Measurements from ENCODE around the gene KNSTRN. TPM values are rescaled to one million over a fixed set of nuclear protein-coding genes. Genes with fewer than 3 reads are reported as not detected.

The KNSTRN gene
- total and polyA plus RNA-seq, 2 of the 4 experiments (the other 2 are of a cell fraction): 33.1 to 73.5 TPM

DNA sequence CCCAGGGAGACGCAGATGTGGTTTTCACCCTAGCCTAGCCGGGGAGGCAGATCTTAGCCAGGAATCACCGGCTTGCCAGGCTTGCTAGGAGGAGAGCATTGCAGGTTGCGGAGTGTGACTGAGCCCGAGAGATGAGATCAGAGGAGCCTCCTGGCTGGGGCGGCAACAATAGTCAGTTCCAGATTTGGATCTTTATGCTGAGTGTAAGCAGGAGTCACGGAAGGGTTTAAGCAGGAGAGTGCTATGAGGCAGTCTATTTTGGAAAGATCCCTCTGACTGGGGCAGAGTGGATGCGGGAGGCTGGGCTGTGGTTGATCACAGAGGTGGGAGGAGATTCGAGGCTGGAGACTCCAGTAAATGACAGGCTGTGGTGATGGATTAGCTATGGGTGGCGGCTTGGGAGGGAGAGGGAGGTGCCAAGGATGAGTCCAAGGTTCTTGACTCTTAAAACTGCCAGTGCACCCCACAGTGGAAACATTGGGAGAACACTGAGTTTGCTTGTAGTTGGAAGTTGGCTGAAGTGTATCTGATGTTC lies 47.8 kb downstream of the KNSTRN start:
- ATAC-seq (ENCODE audit: low read depth) (peak; percentile 76), DNase-seq (peak; percentile 11)
- CTCF ChIA-PET: interaction anchor here (0.6 to 0.7 kb wide), 2 partner anchors 31 to 174 kb away, joined by 3 read pairs; no protein-coding TSS in a partner anchor
- Histone ChIP-seq H4K20me1 (ENCODE audit: insufficient read depth, low read length) (no peaks in the 10 kb centered on the region), H3K4me3 (ENCODE audit: insufficient read depth, low read depth, low read length) (no peak overlapping the region), H2BK5ac (ENCODE audit: low read depth, low read length, poor library complexity, severe bottlenecking) (no peak overlapping the region), H3K79me1 (ENCODE audit: low read depth in 1 of 2, low read length in 2 of 2) (no peaks in the 10 kb centered on the region), H3K9ac (ENCODE audit: low read depth, low read length) (no peak overlapping the region), H4K8ac (ENCODE audit: low read depth in 2 of 2, low read length in 2 of 2) (no peak overlapping the region), H2AK5ac (ENCODE audit: low read depth, low read length) (no peak overlapping the region), H3K4me1 (ENCODE audit: control insufficient read depth, insufficient read depth, low read length) (no peaks in the 10 kb centered on the region; the same call in 1 of the 2 replicates), H4K91ac (ENCODE audit: insufficient read depth, low read depth, low read length) (no peak overlapping the region), H3K23ac (ENCODE audit: low read depth, low read length) (no peak overlapping the region; the same call in 1 of the 2 replicates), H3K27ac (ENCODE audit: insufficient read depth, low read length) (no peak overlapping the region), H3K9me3 (ENCODE audit: control insufficient read depth, insufficient read depth, low read length) (no peaks in the 10 kb centered on the region), H2BK15ac (ENCODE audit: low read depth, low read length) (no peak overlapping the region), H3K27me3 (ENCODE audit: control insufficient read depth, insufficient read depth, low read length) (peaks cover 62% of the 10 kb centered on the region), H4K5ac (ENCODE audit: low read depth, low read length) (no peak overlapping the region), H3K14ac (replicated peaks; ENCODE audit: low read depth, low read length) (no peak overlapping the region), H2BK120ac (ENCODE audit: low read depth, low read length) (no peak overlapping the region), H2AFZ (replicated peaks; ENCODE audit: low read length, poor library complexity) (peak overlapping the region; percentile 54), H3K4ac (ENCODE audit: low read depth, low read length) (no peak overlapping the region), H3K36me3 (ENCODE audit: control insufficient read depth, insufficient read depth, low read length) (no peaks in the 10 kb centered on the region; the same call in 1 of the 2 replicates), H3K18ac (ENCODE audit: low read depth, low read length) (no peak overlapping the region), H3K4me2 (ENCODE audit: low read depth, low read length) (0 out of 2 replicates have a peak overlapping the region, but pooled peaks have one; percentile 10), H2AK9ac (replicated peaks; ENCODE audit: low read depth, low read length, poor library complexity) (peak overlapping the region; percentile 56), H3K56ac (ENCODE audit: extremely low read depth, insufficient read depth, low read length) (no peak overlapping the region), H2BK20ac (ENCODE audit: low read depth, low read length) (no peak overlapping the region), H3K9me1 (ENCODE audit: insufficient read depth, low read length) (0 out of 2 replicates have a peak, but pooled peaks cover 2% of the 10 kb centered on the region)
- dilution Hi-C loops (cut with HindIII; ENCODE audit: low sequenced_read_pairs, unreplicated experiment): no loop called here
- intact Hi-C loops (cut with micrococcal nuclease): no loop called here
- POLR2A ChIA-PET (ENCODE audit: unreplicated experiment): no interaction called here
- BruUV-seq (replicated peaks): no TSS peak
- TF ChIP-seq FOS (IDR thresholded peaks at IDR 0.05; ENCODE audit: low read depth, low read length): no peak
- no peak for TF ChIP-seq MAFK (IDR thresholded peaks at IDR 0.05; ENCODE audit: low read depth, low read length)
- no peak for TF ChIP-seq CHD1 (IDR thresholded peaks at IDR 0.05; ENCODE audit: low read depth, low read length)
- no peak for TF ChIP-seq MXI1 (IDR thresholded peaks at IDR 0.05; ENCODE audit: borderline replicate concordance, low read depth, low read length)
- no peak for TF ChIP-seq POLR2A (IDR thresholded peaks at IDR 0.05; ENCODE audit: low read depth, low read length)
- TF ChIP-seq CEBPB (IDR thresholded peaks at IDR 0.05; ENCODE audit: low read depth, low read length): no peak
- no peak for TF ChIP-seq RFX5 (IDR thresholded peaks at IDR 0.05; ENCODE audit: low read depth, low read length)
- no peak for TF ChIP-seq SMC3 (IDR thresholded peaks at IDR 0.05; ENCODE audit: low read depth, low read length)
- WGBS, 2 experiments (ENCODE audit: extremely low coverage in 2 of 2, insufficient read length in 1 of 2): 37% methylated on average over 8 of the region's 10 CpGs; no CpG with 5 or more reads in 1 of the 2 experiments
- in situ Hi-C loops (cut with MboI; ENCODE audit: low sequenced_read_pairs): no loop called here
